PC-3 (cell line): ENCODE results near the gene MRPS21. TPM values are rescaled to one million over a fixed set of nuclear protein-coding genes. Genes with fewer than 3 reads are reported as not detected.
"Not testable (repeated sequence)": the region's sequence is repeated elsewhere in the genome, so short reads cannot be mapped to it uniquely, and the experiment has no call there.

Source experiments
- ATAC-seq: fragments of 200-7000 bp; cut with Tn5 transposase; 2 replicates; pipeline ENCODE4 v1.9.1; 2020; ENCODE audit warnings: mild to moderate bottlenecking, moderate library complexity
- BruUV-seq: library from RNA; stranded (reverse); fragments of 400-500 nt; replicated peaks from 2 replicates; lab custom pipeline; 2021; lab: Mats Ljungman, UMichigan
- CTCF ChIA-PET: fragments of 300-600 bp; sonication (Branson Sonifier 250); formaldehyde crosslinking; loops from one replicate; lab custom pipeline; 2022; ENCODE audit warnings: antibody characterized with exemption; lab: Charles Lee
- POLR2A ChIA-PET: fragments of 300-600 bp; sonication (Branson Sonifier 250); formaldehyde crosslinking; loops from one replicate; lab custom pipeline; 2022; ENCODE audit warnings: antibody characterized with exemption; ENCODE audit not compliant: unreplicated experiment; lab: Charles Lee
- DNase-seq: peaks from one replicate; pipeline ENCODE4 v3.0.0-alpha.2; 2015
- H2AFZ ChIP-seq: fragments of 300-600 bp; sonication (generic); 2 replicates; pipeline ENCODE4 v1.6.0; 2016; ENCODE audit warnings: antibody characterized with exemption, low read length
- H3F3A ChIP-seq: fragments of 300-600 bp; sonication (generic); one replicate; pipeline ENCODE4 v1.6.0; 2017; ENCODE audit warnings: antibody characterized with exemption, low read length, control low read depth, mild to moderate bottlenecking; ENCODE audit not compliant: unreplicated experiment
- H3K27ac ChIP-seq: fragments of 300-600 bp; sonication (generic); 2 replicates; pipeline ENCODE4 v1.5.1; 2016; ENCODE audit warnings: mild to moderate bottlenecking, low read length
- H3K27me3 ChIP-seq: fragments of 300-600 bp; sonication (generic); 2 replicates; pipeline ENCODE4 v1.6.1; 2016; ENCODE audit warnings: low read length, mixed read lengths
- H3K36me3 ChIP-seq: fragments of 300-600 bp; sonication (generic); 2 replicates; pipeline ENCODE4 v1.6.1; 2016; ENCODE audit warnings: low read depth, mixed run types, low read length, mixed read lengths
- H3K4me1 ChIP-seq: fragments of 300-600 bp; sonication (generic); 2 replicates; pipeline ENCODE4 v1.5.1; 2016; ENCODE audit warnings: low read length; ENCODE audit not compliant: insufficient read depth
- H3K4me2 ChIP-seq: fragments of 300-600 bp; sonication (generic); 2 replicates; pipeline ENCODE4 v1.6.0; 2016; ENCODE audit warnings: low read length
- H3K4me3 ChIP-seq: fragments of 300-600 bp; sonication (generic); 2 replicates; pipeline ENCODE4 v1.5.1; 2016; ENCODE audit warnings: mild to moderate bottlenecking, low read length, mixed read lengths
- H3K79me2 ChIP-seq: fragments of 300-600 bp; sonication (generic); 2 replicates; pipeline ENCODE4 v1.6.1; 2017; ENCODE audit warnings: low read length, mixed read lengths
- H3K9ac ChIP-seq: fragments of 300-600 bp; sonication (generic); 2 replicates; pipeline ENCODE4 v1.6.0; 2016; ENCODE audit warnings: mild to moderate bottlenecking, low read length
- H3K9me2 ChIP-seq: fragments of 300-600 bp; sonication (generic); replicated peaks from 2 replicates; pipeline ENCODE4 v1.6.1; 2016; ENCODE audit warnings: mixed run types, low read length, mixed read lengths
- H3K9me3 ChIP-seq: fragments of 300-600 bp; sonication (generic); 2 replicates; pipeline ENCODE4 v1.6.1; 2016; ENCODE audit warnings: low read length, mixed read lengths
- H4K20me1 ChIP-seq: fragments of 300-600 bp; sonication (generic); 2 replicates; pipeline ENCODE4 v1.6.1; 2016; ENCODE audit warnings: low read length, mixed read lengths
- EZH2 ChIP-seq: fragments of 300-600 bp; sonication (generic); IDR thresholded peaks from one replicate; pipeline ENCODE4 v1.6.1; 2017; ENCODE audit warnings: antibody characterized with exemption, mild to moderate bottlenecking, low read length; ENCODE audit not compliant: unreplicated experiment
- EZH2phosphoT487 ChIP-seq: fragments of 300-600 bp; sonication (generic); IDR thresholded peaks from 2 replicates; pipeline ENCODE4 v1.6.1; 2018; ENCODE audit warnings: mild to moderate bottlenecking, antibody characterized with exemption, low read length, borderline replicate concordance
- intact Hi-C: fragments of 100-400 bp; cut with micrococcal nuclease; formaldehyde crosslinking; loops from 2 replicates; pipeline ENCODE4 v1.9.0; 2023
- total RNA-seq: library from RNA; depleted of rRNA; stranded (reverse); fragments of >200 nt; gene quantifications from 2 replicates; pipeline ENCODE4 v1.2.3, GENCODE V29; 2014
- TF ChIP-seq, protein P1 (sequence below): fragments of 300-600 bp; sonication (generic); conservative IDR thresholded peaks from 2 replicates; pipeline ENCODE4 v1.5.1; 2017; ENCODE audit warnings: antibody characterized with exemption, low read depth, mild to moderate bottlenecking, low read length

Gene MRPS21
- total RNA-seq, 1 experiment from 2014 or later = 124 TPM

DNA sequence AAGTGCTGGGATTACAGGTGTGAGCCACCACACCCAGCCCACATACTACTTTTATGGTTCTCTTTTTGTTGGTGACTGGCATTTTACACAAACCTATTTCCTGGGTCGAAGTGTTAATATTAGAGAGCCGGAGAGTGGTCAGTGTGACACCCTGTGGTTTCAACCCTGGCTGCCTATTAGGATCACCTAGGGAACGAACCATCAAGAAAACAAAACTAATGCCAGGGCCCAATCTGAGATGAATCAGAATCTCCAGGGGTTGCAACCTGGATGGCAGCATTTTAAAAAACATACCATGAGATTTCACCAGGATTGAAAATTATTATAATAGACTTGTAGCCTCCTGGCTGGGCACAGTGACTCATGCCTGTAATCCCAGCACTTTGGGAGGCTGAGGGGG lies 6.1 kb downstream of the MRPS21 start:
- H3K9ac ChIP-seq = no peak overlapping the region

DNA sequence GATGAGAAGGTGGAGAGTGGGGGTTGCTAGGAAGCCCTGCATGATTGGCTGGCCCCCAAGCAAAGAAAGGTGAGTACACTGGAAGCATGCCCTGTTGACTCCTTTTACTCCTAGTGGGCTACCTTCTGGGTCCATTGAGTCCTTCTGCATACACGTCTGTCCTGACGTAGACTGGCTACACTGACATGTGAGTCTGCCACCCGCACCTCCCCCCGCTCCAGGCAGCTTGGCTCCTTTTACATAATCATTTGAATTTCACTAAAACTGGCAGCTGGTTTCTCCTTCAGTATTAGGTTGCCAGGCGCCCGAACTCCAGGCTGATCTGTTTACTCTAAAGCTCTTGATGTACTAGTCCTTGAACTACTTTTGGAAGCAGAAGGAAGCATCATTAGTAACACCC lies 8.7 kb downstream of the MRPS21 start:
- TF ChIP-seq EZH2phosphoT487 (no peak), EZH2 (no peak)
- TF ChIP-seq, protein P1, sequence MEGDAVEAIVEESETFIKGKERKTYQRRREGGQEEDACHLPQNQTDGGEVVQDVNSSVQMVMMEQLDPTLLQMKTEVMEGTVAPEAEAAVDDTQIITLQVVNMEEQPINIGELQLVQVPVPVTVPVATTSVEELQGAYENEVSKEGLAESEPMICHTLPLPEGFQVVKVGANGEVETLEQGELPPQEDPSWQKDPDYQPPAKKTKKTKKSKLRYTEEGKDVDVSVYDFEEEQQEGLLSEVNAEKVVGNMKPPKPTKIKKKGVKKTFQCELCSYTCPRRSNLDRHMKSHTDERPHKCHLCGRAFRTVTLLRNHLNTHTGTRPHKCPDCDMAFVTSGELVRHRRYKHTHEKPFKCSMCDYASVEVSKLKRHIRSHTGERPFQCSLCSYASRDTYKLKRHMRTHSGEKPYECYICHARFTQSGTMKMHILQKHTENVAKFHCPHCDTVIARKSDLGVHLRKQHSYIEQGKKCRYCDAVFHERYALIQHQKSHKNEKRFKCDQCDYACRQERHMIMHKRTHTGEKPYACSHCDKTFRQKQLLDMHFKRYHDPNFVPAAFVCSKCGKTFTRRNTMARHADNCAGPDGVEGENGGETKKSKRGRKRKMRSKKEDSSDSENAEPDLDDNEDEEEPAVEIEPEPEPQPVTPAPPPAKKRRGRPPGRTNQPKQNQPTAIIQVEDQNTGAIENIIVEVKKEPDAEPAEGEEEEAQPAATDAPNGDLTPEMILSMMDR = no peak
- no peak overlapping the region for H3K4me2 ChIP-seq
- H3K9me3 ChIP-seq = no peaks in the 10 kb centered on the region
- no peaks in the 10 kb centered on the region for H3K27me3 ChIP-seq
- no peaks in the 10 kb centered on the region for H3F3A ChIP-seq
- H3K4me3 ChIP-seq = no peak overlapping the region
- DNase-seq (no peak), ATAC-seq (no peak)
- H3K9me2 ChIP-seq = no peaks in the 10 kb centered on the region
- ChIA-PET POLR2A (no interaction called here), CTCF (no interaction called here)
- no peaks in the 10 kb centered on the region for H3K4me1 ChIP-seq
- peaks cover 26% of the 10 kb centered on the region; the same call in 1 of the 2 replicates for H3K79me2 ChIP-seq
- no peak overlapping the region for H3K9ac ChIP-seq
- no peak overlapping the region for H3K27ac ChIP-seq
- H2AFZ ChIP-seq = no peak overlapping the region
- BruUV-seq = no TSS peak
- H3K36me3 ChIP-seq = peaks cover 38% of the 10 kb centered on the region
- no peaks in the 10 kb centered on the region for H4K20me1 ChIP-seq
- intact Hi-C loops = no loop called here

More for the DNA sequence above, 6.1 kb downstream of the MRPS21 start:
- H3F3A ChIP-seq = no peaks in the 10 kb centered on the region
- H3K4me3 ChIP-seq = no peak overlapping the region
- intact Hi-C loops = no loop called here
- ChIA-PET POLR2A (no interaction called here), CTCF (no interaction called here)
- no peaks in the 10 kb centered on the region for H4K20me1 ChIP-seq
- no peaks in the 10 kb centered on the region for H3K9me2 ChIP-seq
- H3K27ac ChIP-seq = no peak overlapping the region
- H3K4me1 ChIP-seq = peaks cover 8% of the 10 kb centered on the region
- TF ChIP-seq EZH2phosphoT487 (no peak), EZH2 (no peak)
- TF ChIP-seq, protein P1 = no peak
- no peaks in the 10 kb centered on the region for H3K27me3 ChIP-seq
- no peak overlapping the region for H3K4me2 ChIP-seq
- DNase-seq (no peak), ATAC-seq (no peak)
- H3K9me3 ChIP-seq = no peaks in the 10 kb centered on the region
- peaks cover 36% of the 10 kb centered on the region for H3K36me3 ChIP-seq
- no TSS peak for BruUV-seq
- no peak overlapping the region for H2AFZ ChIP-seq
- peaks cover 50% of the 10 kb centered on the region for H3K79me2 ChIP-seq

DNA sequence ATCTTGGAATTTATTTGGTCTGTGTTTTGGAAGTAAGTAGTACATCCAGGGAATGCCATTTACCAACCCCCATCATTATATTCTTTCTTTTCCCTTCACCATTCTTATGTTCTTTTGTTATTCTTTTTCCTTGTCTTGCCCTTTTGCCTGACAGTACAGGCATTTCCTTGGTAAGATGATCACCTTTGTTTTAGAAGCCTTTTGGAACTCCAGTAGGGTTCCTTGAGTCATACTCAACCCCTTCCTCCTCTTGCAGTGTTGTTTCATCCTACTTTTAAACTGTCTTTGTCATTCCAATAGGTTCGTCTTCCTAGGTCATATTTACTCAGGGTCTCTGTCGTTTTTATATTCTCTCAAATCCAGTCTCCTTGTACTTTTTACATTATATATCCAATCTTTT lies 9.2 kb downstream of the MRPS21 start:
- Histone ChIP-seq H3K4me2 (no peak overlapping the region), H3K79me2 (peaks cover 21% of the 10 kb centered on the region; the same call in 1 of the 2 replicates), H3K9me2 (no peaks in the 10 kb centered on the region), H3F3A (no peaks in the 10 kb centered on the region), H3K27ac (no peak overlapping the region), H3K4me1 (no peaks in the 10 kb centered on the region), H3K4me3 (no peak overlapping the region), H3K9ac (no peak overlapping the region), H3K9me3 (no peaks in the 10 kb centered on the region), H3K27me3 (no peaks in the 10 kb centered on the region), H4K20me1 (no peaks in the 10 kb centered on the region), H3K36me3 (peaks cover 40% of the 10 kb centered on the region), H2AFZ (no peak overlapping the region)
- DNase-seq (no peak), ATAC-seq (no peak)
- intact Hi-C loops = no loop called here
- ChIA-PET CTCF (no interaction called here), POLR2A (no interaction called here)
- no TSS peak for BruUV-seq
- TF ChIP-seq, protein P1 = no peak
- TF ChIP-seq EZH2 = no peak
- TF ChIP-seq EZH2phosphoT487 = no peak

DNA sequence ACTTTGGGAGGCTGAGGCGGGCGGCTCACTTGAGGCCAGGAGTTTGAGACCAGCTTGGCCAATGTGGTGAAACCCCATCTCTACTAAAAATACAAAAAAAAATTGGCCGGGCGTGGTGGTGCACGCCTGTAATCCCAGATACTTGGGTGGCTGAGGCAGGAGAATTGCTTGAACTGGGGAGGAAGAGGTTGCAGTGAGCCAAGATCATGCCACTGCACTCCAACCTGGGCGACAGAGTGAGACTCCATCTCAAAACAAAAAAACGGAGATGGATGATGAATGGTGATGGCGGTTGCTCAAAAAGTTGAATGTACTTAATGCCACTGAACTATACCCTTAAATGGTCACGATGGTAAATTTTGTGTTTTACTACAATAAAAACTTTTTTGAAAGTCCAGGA lies 14.9 kb downstream of the MRPS21 start:
- H3K27ac ChIP-seq, H4K20me1 ChIP-seq, H3K9me3 ChIP-seq, H3K79me2 ChIP-seq, ATAC-seq, CTCF ChIA-PET, H3K9me2 ChIP-seq, DNase-seq, H3K4me1 ChIP-seq, H3F3A ChIP-seq, H2AFZ ChIP-seq, H3K9ac ChIP-seq, POLR2A ChIA-PET, intact Hi-C loops, H3K4me3 ChIP-seq, H3K4me2 ChIP-seq, H3K27me3 ChIP-seq, BruUV-seq: not testable (repeated sequence)
- peaks cover 22% of the 10 kb centered on the region for H3K36me3 ChIP-seq
